Prostate gland (tissue), 2 donors: ENCODE data around the gene OS9.

ENCODE experiments used
- CTCF ChIP-seq, 4 experiments: fragments of 200-600 bp in 2 of 4; fragments of 450-650 bp in 2 of 4; sonication (generic) in 2 of 4; IDR thresholded peaks; 1 replicate in 3 of 4; 2 replicates in 1 of 4; pipeline ENCODE4 v1.5.1; 2016 to 2019; ENCODE audit warnings: antibody characterized with exemption in 4 of 4, mild to moderate bottlenecking in 2 of 4, moderate library complexity in 2 of 4
- POLR2AphosphoS5 ChIP-seq: sonication (generic); formaldehyde crosslinking; IDR thresholded peaks from one replicate; pipeline ENCODE4 v1.6.1; 2017; ENCODE audit warnings: antibody characterized with exemption

GRCh38 chr12:57756406-57757341 is 62.7 kb downstream of the OS9 start:
- peak in 3 of 4 experiments; percentile 11 to 40 (median 30) for TF ChIP-seq CTCF (IDR thresholded peaks at IDR 0.05)
- no peak for TF ChIP-seq POLR2AphosphoS5
